Stimulated activated CD8-positive, alpha-beta memory T cell treated with anti-CD3 and anti-CD28 coated beads, Interleukin-12 subunit alpha, Interleukin-12 subunit beta, amount 100 ng/mL, for 24 hours (primary cell): ENCODE measurements around the gene CTDP1.
"Not testable (repeated sequence)": the region's sequence is repeated elsewhere in the genome, so short reads cannot be mapped to it uniquely, and the experiment has no call there.

Experiments used
- DNase-seq: peaks from one replicate; pipeline ENCODE4 v3.0.0-alpha.2; 2020; ENCODE audit errors: extremely low read depth

Gene CTDP1

GRCh38 chr18:79702906-79703305 is 23.3 kb downstream of the CTDP1 start:
- no peak for DNase-seq

DNA sequence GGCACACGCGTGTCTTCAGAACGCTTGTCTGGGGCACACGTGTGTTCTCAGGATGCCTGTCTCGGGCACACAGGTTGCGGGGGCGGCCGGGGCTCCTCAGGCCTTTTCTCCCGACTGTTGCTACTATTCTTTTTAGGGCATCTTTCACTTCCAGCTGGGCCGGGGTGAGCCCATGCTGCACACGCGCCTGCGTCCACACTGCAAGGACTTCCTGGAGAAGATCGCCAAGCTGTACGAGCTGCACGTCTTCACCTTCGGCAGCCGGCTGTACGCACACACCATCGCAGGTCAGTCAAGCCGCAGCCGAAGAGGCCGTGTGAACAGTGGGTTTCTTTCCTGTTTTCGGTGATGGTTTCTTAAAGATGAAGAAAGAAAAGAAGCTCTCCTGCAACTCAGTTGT is 25.0 kb downstream of the CTDP1 start:
- DNase-seq, result no peak

GRCh38 chr18:79705272-79705671 is 25.7 kb downstream of the CTDP1 start:
- no peak for DNase-seq

- DNase-seq, result no peak
Observed at GRCh38 chr18:79706006-79706405, 26.4 kb downstream of the CTDP1 start.

DNA sequence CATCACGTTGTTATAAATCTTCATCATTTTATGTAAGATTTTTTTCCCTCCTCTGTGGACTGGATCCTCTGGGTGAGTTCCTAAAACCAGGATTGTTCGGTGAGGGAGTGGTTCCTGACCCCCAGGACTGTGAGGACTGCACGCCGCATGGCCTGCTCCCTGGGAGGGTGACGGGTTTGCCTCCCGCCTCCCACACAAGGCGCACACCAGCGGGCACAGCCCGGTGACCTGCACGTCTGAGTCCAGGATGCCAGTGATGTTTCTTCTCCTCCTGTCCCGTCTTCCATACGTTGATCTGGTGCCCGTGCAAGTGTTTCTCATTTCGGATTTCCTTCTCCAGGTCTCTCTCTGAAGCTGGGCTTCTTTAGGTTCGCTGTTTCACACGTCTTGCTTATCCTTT is 27.1 kb downstream of the CTDP1 start:
- no peak for DNase-seq

GRCh38 chr18:79707239-79707638 is 27.6 kb downstream of the CTDP1 start:
- no peak for DNase-seq

GRCh38 chr18:79707671-79708070 is 28.1 kb downstream of the CTDP1 start:
- DNase-seq, result no peak

GRCh38 chr18:79708412-79708811 is 28.8 kb downstream of the CTDP1 start:
- no peak for DNase-seq

DNA sequence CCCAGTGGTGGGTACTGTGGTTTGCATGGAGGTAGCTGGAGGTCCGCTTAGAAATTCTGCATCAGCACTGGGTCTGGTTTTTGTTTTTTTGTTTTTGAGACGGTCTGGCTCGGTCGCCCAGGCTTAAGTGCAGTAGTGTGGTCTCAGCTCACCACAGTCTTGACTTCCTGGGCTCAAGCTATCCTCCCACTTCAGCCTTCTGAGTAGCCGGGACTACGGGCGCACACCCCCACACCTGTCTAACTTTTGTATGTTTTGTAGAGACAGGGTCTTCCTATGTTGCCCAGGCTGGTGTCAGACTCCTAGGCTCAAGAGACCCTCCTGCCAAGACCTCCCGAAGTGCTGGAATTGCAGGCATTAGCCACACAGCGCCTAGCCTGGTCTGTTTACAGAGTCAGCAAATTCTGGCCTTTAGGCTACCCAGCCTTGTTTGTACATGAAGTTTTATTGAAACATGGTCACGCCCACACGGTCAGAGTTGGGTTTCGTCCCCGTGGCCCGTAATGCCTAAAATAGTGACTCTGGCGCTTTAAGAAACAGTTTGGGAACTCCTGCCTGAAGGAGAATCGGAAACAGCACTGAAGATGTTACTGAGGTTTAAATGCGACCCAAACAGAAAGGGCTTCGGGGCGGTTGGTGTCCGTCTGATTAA is 32.7 kb downstream of the CTDP1 start:
- no peak for DNase-seq

DNA sequence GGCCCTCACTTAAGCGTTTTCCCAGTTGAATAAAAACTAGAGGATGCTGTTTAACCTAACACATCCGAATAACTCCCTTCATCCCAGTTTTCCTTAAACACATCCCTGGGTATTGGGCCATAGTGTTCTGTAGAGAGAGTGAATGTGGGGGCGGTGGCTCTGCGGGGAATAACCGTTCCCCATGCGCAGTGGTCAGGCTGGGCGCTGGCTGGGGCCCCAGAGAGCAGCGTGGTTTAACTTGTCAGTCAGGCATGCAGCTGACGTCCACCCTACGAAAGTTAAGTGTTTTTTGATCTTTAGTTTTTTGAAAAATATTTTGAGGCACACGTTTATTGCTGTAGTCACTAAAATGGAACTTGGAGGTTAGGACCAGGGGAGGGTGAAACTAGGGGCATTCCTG is 33.7 kb downstream of the CTDP1 start:
- no peak for DNase-seq

DNA sequence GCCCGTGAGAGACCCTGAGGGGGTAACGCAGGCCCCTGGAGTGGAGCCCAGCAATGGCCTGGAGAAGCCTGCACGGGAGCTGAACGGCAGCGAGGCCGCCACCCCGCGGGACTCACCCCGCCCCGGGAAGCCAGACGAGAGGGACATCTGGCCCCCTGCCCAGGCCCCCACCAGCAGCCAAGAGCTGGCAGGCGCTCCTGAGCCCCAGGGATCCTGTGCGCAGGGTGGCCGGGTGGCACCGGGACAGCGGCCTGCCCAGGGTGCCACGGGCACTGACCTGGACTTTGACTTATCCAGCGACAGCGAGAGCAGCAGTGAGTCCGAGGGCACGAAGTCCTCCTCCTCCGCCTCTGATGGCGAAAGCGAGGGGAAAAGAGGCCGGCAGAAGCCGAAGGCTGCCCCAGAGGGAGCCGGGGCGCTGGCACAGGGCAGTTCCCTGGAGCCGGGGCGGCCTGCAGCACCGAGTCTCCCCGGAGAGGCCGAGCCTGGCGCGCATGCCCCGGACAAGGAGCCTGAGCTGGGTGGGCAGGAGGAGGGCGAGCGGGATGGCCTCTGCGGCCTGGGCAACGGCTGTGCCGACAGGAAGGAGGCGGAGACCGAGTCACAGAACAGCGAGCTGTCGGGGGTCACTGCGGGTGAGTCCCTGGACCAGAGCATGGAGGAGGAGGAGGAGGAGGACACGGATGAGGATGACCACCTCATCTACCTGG is 35.1 kb downstream of the CTDP1 start:
- DNase-seq, result no peak

DNA sequence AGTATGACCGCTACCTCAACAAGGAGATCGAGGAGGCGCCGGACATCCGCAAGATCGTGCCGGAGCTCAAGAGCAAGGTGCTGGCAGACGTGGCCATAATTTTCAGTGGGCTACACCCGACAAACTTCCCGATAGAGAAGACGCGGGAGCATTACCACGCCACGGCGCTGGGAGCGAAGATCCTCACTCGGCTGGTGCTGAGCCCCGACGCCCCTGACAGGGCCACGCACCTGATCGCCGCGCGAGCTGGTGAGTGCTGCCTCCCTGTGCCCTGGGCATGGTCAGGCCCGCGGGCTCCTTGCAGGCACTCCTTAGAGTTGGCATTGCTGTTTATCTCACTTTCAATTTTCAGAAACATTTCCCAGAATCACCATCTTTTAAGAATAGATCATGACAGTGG is 35.7 kb downstream of the CTDP1 start:
- DNase-seq, result no peak

DNA sequence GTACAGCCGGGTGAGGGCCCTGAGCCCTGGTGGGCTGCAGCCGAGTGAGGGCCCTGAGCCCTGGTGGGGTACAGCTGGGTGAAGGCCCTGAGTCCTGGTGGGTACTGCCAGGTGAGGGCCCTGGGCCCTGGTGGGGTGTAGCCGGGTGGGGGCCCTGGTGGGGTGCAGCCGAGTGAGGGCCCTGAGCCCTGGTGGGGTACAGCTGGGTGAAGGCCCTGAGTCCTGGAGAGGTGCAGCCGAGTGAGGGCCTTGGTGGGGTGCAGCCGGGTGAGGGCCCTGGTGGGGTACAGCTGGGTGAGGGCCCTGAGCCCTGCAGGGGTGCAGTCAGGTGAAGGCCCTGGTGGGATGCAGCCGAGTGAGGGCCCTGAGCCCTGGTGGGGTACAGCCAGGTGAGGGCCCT is 37.5 kb downstream of the CTDP1 start:
- DNase-seq, result no peak

DNA sequence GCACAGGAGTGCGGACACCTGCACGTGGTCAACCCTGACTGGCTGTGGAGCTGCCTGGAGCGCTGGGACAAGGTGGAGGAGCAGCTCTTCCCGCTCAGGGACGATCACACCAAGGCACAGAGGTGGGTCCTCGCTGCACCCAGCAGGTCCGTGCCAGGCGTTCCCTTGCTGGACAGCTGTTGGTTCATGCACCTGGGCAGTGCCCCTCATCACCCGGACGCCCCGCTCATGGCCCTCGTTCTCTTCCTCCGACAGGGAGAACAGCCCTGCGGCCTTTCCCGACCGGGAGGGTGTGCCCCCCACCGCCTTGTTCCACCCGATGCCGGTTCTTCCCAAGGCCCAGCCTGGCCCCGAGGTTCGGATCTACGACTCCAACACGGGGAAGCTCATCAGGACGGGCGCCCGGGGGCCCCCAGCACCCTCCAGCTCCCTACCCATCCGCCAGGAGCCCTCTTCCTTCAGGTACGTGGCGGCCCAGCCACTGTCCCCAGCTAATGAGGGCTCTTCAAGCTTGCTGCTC is 38.0 kb downstream of the CTDP1 start:
- DNase-seq, result no peak

DNA sequence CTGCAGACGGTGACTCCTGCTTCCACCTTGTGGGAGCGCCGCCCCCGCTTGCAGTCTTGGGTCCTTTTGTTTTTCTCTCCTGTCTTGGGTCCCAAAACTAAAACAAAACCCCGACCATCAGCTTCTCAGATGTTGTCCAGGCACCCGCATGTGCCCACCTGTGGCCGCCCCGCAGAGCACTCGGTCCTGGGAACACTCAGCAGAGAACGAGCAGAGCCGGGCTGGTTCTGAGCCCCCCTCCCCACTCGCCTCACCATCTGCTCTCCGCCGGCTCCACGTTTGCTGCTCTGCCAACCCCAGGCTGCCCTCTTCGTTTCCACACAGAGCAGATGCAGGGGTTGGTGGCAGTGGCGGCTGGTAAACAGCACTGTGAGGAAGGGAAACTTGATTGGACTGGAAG is 38.5 kb downstream of the CTDP1 start:
- no peak for DNase-seq

DNA sequence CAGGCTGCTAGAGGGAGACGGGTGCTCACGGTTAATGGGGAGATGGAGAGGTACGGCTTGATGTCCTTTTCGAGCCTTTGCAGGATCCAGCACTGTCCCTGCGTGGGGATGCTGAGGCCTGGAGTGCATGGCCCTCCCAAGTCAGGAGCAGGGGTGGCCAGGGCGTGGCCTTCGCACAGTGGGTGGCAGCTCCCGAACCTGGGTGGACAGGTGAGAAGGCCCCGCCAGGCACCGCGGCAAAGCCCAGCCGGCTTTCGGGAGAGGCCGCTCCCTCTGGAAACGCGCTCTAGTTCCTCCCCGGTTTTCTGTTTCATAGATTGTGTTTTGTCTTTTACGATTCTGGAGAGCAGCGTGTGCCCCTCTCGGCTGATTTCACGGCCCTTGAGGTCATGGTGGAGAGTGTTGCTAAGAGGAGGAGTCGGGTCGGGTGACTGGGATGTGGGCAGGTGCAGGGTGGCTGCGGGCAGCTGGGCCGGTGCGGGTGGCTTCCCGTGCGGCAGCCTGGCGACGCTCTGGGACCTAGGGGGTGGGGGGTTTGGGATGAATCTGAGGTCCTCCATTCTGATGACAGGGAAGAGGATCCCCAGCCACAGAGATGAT is 39.4 kb downstream of the CTDP1 start:
- no peak for DNase-seq

- not testable (repeated sequence) for DNase-seq
Observed at GRCh38 chr18:79719478-79720358, 40.1 kb downstream of the CTDP1 start.

GRCh38 chr18:79720359-79720733 is 40.7 kb downstream of the CTDP1 start:
- no peak for DNase-seq

DNA sequence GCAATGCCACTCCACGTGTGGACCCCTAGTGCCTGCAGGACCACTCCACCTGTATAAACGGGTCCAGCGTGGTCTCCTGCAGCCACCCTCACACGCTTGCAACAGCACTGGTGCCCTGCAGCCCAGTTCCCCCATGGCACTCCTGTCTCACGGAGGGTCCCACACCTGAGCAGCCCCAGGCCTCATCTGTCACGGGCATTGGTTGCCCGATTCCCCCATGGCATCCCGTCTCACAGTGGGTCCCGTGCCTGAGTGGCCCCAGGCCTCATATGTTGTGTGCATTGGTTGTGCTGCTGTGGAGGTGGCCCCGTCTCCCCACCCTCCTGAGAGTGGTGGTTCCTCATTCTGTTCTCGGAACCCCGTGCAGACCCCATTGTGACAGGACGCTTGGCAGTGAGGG is 43.4 kb downstream of the CTDP1 start:
- DNase-seq, result no peak

- no peak for DNase-seq
Observed at GRCh38 chr18:79723628-79724027, 44.0 kb downstream of the CTDP1 start.

- no peak for DNase-seq
Observed at GRCh38 chr18:79724299-79725080, 44.9 kb downstream of the CTDP1 start.
